GM12891 (cell line): Measurements from ENCODE around the gene CXCR5.

Experiments used
- POLR2A ChIP-seq: IDR thresholded peaks from 2 replicates; pipeline ENCODE4 v1.6.1; 2011; ENCODE audit warnings: low read depth, low read length, control low read depth
- TAF1 ChIP-seq: IDR thresholded peaks from 2 replicates; pipeline ENCODE4 v1.6.1; 2011; ENCODE audit warnings: low read depth, low read length, control low read depth

DNA sequence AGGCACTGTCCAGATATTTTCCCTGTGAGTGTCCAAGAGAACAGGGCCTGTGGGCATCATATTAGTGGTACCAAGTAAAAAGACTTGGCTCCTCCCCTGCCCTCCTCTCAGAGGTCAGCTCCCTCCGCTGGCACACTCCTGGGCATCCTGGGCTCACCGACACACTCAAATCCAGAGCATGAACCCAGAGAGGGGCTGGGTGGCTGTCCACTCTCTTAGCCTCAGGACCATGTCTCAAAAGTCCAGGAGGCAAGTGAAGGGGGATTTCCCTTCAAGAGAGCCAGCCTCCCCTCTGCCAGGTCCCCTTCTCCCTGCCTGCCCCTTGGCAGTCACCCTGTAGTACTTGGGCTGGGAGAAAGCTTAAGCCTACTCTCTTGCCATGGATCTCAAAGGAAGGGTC lies 31.7 kb downstream of the CXCR5 start:
- no peak for TF ChIP-seq TAF1
- TF ChIP-seq POLR2A: no peak
